Activated naive CD4-positive, alpha-beta T cell treated with anti-CD3 and anti-CD28 coated beads, Interleukin-2, amount 50 U/mL, for 24 hours (primary cell): Measurements from ENCODE around the gene MRPL37.

Experiments
- H3K27ac Mint-ChIP-seq: one replicate; pipeline ENCODE4 v1.8.0; 2021; ENCODE audit warnings: mild to moderate bottlenecking, mixed read lengths
- H3K27me3 Mint-ChIP-seq: one replicate; pipeline ENCODE4 v1.8.0; 2021; ENCODE audit warnings: mixed read lengths
- H3K36me3 Mint-ChIP-seq: one replicate; pipeline ENCODE4 v1.8.0; 2021; ENCODE audit warnings: mixed read lengths
- H3K4me1 Mint-ChIP-seq: one replicate; pipeline ENCODE4 v1.8.0; 2021; ENCODE audit warnings: mixed read lengths
- H3K4me3 Mint-ChIP-seq: one replicate; pipeline ENCODE4 v1.8.0; 2021; ENCODE audit warnings: mild to moderate bottlenecking, mixed read lengths
- H3K9me3 Mint-ChIP-seq: one replicate; pipeline ENCODE4 v1.8.0; 2021; ENCODE audit warnings: mixed read lengths

The MRPL37 gene

DNA sequence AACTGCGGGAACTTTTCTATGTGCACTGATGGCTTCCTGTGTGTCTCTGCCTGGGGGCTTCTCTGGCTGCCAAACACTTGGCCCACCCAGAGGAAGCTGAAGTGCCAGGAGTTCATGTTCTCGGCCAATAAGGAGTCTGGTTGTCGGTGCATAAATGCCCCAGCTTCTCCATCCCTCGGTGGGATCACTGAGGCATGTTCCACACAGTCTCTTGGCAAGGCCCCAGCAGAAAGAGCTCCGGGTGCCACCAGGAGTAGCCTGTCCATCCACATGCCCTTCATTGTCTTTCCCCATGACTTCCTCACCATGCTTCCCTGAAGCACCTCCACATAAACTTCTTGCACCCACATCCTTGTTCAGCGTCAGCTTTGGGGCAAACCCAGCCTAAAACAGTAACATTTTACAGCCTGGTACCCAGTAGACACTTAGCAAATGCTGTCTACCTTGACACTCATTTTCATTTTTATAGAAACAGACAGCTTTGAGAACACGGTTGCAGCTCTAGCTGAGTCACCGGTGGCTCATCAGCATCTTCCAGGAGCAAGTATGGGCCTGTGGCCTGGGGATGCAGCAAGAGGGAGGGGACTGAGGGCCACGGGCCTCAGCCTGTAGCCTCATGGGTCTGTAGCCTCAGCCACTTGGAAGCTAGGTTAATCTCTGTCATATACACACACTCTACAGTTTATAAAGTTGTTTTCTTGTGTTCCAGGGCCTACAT is 32.4 kb upstream of the MRPL37 start:
- no peak overlapping the region for H3K27ac Mint-ChIP-seq
- H3K27me3 Mint-ChIP-seq: no peaks in the 10 kb centered on the region
- no peak overlapping the region for H3K4me3 Mint-ChIP-seq
- H3K36me3 Mint-ChIP-seq: no peaks in the 10 kb centered on the region
- H3K9me3 Mint-ChIP-seq: no peaks in the 10 kb centered on the region
- peaks cover 13% of the 10 kb centered on the region for H3K4me1 Mint-ChIP-seq

GRCh38 chr1:54168206-54168965 is 31.6 kb upstream of the MRPL37 start:
- H3K4me3 Mint-ChIP-seq: no peak overlapping the region
- no peak overlapping the region for H3K27ac Mint-ChIP-seq
- no peaks in the 10 kb centered on the region for H3K9me3 Mint-ChIP-seq
- no peaks in the 10 kb centered on the region for H3K36me3 Mint-ChIP-seq
- no peaks in the 10 kb centered on the region for H3K27me3 Mint-ChIP-seq
- peaks cover 13% of the 10 kb centered on the region for H3K4me1 Mint-ChIP-seq

DNA sequence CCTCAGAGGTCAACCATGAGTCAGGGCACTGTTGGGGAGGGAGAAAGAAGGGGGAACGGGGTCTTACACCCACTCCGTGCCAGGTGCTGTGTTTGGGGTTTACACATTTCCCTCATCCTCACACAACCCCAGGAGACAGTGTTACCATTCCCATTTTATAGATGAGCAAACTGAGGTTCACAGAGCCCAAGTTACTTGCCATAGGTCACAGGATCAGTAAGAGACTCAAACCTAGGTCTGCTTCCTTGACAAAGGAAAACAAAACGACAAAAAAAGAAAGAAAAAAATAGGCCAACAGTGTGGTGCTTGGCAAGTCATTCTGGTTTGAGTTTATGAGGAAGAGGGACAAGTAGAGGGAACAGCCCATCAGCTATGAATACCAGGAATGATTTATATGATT is 30.9 kb upstream of the MRPL37 start:
- Mint-ChIP-seq H3K27ac (no peak overlapping the region), H3K9me3 (no peaks in the 10 kb centered on the region), H3K36me3 (no peaks in the 10 kb centered on the region), H3K4me3 (no peak overlapping the region), H3K27me3 (no peaks in the 10 kb centered on the region), H3K4me1 (peaks cover 13% of the 10 kb centered on the region)

DNA sequence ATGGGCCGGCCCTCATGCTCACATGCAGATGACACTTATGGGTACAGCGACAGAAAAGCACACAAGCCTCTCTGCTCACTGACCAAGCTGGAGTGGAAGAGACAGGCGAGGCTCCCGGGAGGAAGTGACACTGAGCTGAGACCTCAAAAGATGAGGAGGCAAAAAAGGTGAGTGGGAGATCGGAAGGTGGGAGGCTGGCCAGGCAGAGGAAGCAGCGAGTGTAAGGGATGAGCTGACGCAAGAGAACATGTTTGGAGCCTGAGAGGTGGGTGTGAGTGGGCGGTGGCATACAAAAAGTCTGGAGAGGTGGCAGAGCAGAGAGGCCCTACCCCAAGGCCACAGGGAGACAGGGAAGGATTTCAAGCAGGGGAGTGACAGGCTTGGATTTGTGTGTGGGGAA is 29.0 kb upstream of the MRPL37 start:
- H3K27ac Mint-ChIP-seq: no peak overlapping the region

GRCh38 chr1:54171606-54172005 is 28.4 kb upstream of the MRPL37 start:
- H3K27ac Mint-ChIP-seq: no peak overlapping the region
- no peaks in the 10 kb centered on the region for H3K36me3 Mint-ChIP-seq
- peaks cover 13% of the 10 kb centered on the region for H3K4me1 Mint-ChIP-seq
- no peak overlapping the region for H3K4me3 Mint-ChIP-seq
- H3K27me3 Mint-ChIP-seq: no peaks in the 10 kb centered on the region
- no peaks in the 10 kb centered on the region for H3K9me3 Mint-ChIP-seq

More for the DNA sequence above, 29.0 kb upstream of the MRPL37 start:
- Mint-ChIP-seq H3K36me3 (no peaks in the 10 kb centered on the region), H3K4me1 (peaks cover 13% of the 10 kb centered on the region), H3K4me3 (no peak overlapping the region), H3K27me3 (no peaks in the 10 kb centered on the region), H3K9me3 (no peaks in the 10 kb centered on the region)

DNA sequence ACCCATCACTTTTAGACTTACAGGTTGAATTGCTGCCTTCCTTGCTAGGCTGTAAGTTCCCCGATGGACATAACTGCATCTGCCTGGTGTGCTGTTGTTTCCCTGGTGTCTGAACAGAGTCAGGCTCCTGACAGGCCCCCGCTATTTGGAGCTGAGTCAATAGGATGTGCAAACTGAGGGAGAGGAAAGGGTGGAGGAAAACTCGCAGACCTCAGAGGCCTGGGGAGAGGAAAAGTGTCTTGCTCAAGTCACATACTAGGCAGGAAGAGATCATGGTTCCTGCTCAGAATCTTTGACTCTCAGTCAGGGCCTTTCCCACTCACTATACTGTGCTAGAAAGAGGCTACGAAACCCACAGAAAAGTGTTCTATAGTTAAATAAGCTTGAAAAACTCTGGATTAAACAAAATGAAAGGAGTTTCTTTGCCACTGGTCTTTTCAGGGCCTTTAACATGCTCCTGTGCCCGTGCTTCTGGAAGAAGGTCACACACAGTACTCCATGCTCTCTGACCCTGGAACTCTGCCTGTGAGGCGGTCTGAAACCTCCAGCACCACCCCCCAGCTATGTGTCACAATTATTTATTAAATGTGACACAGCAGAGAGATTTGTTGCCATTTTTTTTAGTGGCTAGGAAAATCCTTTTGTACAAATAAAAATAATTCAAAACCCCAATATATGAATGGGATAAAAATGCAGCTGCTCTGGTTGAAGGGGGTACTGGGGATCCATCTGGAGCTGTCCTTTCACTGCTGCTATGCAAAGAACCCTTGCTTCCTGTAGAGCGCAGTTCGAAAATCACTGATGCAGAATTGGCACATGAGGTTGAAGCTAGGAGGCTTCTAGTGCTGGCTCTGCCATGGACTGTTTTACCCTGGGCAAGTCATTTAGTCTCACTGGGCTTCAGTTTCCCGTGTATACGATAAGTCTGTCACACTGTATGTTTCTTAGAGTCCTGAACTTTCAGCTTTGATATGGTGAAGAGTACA is 27.1 kb upstream of the MRPL37 start:
- Mint-ChIP-seq H3K27me3 (no peaks in the 10 kb centered on the region), H3K4me3 (no peak overlapping the region), H3K36me3 (no peaks in the 10 kb centered on the region), H3K4me1 (peaks cover 13% of the 10 kb centered on the region), H3K27ac (no peak overlapping the region), H3K9me3 (no peaks in the 10 kb centered on the region)

GRCh38 chr1:54173681-54174080 is 26.3 kb upstream of the MRPL37 start:
- Mint-ChIP-seq H3K27me3 (no peaks in the 10 kb centered on the region), H3K27ac (no peak overlapping the region), H3K4me3 (no peak overlapping the region), H3K36me3 (no peaks in the 10 kb centered on the region), H3K4me1 (peaks cover 13% of the 10 kb centered on the region), H3K9me3 (no peaks in the 10 kb centered on the region)

DNA sequence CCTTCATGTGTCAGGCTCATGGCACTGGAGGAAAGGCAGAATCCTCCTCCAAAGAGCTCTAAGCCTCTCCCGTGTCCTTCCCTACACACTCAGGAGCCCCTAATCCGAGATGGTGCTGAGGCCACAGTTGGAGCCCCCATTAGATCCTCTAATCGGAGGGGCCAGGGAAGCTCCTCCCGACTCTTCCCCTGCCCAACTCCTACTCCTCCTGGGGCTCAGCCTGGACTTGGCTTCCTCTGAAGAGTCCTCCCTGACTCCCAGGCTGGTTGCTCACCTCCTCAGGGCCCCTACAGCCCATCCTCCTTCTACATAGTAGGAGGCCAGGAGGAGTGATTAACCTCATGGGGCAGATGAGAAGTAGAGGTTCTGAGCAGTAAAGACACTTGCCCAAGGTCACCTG is 25.9 kb upstream of the MRPL37 start:
- Mint-ChIP-seq H3K27ac (no peak overlapping the region), H3K9me3 (no peaks in the 10 kb centered on the region), H3K4me3 (no peak overlapping the region), H3K36me3 (no peaks in the 10 kb centered on the region), H3K27me3 (no peaks in the 10 kb centered on the region), H3K4me1 (peaks cover 13% of the 10 kb centered on the region)

DNA sequence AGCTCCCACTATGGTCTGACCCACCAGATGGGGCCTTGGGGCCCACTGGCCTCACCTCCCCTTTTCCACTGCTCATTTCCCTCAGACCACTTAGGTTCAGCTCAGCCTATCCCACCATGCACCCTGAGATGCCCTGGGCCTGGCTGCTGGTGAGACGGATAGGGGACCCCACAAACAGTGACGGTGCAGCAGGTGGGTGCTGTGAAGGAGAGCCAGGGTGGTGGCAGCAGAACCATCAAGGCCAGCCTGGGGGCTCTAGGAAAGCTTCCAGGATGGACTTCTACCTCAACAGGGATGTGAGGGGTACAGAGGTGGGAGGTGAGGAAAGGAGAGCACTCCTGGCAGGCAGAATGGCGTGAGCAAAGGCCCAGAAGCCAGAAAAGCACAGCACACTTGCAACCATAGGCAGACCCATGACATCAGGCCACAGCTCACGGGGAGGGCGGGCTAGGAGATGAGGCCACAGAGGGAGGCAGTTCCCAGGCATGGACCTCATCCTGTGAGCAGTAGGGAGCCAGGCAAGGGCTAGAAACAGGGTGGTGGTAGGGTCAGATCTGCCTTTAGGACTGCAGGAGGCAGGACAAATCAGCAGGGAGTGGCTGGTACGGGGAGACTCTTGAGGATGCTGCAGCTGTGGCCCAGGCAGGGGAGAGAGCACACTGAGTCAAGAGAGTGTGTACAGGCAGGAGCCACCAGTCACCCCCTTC is 23.2 kb upstream of the MRPL37 start:
- Mint-ChIP-seq H3K27ac (no peak overlapping the region), H3K4me3 (no peak overlapping the region)

GRCh38 chr1:54177726-54178125 is 22.2 kb upstream of the MRPL37 start:
- no peaks in the 10 kb centered on the region for H3K4me1 Mint-ChIP-seq
- no peak overlapping the region for H3K4me3 Mint-ChIP-seq
- no peaks in the 10 kb centered on the region for H3K27me3 Mint-ChIP-seq
- H3K9me3 Mint-ChIP-seq: no peaks in the 10 kb centered on the region
- H3K27ac Mint-ChIP-seq: no peak overlapping the region
- H3K36me3 Mint-ChIP-seq: peaks cover 2% of the 10 kb centered on the region

More for the DNA sequence above, 23.2 kb upstream of the MRPL37 start:
- Mint-ChIP-seq H3K27me3 (no peaks in the 10 kb centered on the region), H3K36me3 (peaks cover 2% of the 10 kb centered on the region), H3K4me1 (no peaks in the 10 kb centered on the region), H3K9me3 (no peaks in the 10 kb centered on the region)

DNA sequence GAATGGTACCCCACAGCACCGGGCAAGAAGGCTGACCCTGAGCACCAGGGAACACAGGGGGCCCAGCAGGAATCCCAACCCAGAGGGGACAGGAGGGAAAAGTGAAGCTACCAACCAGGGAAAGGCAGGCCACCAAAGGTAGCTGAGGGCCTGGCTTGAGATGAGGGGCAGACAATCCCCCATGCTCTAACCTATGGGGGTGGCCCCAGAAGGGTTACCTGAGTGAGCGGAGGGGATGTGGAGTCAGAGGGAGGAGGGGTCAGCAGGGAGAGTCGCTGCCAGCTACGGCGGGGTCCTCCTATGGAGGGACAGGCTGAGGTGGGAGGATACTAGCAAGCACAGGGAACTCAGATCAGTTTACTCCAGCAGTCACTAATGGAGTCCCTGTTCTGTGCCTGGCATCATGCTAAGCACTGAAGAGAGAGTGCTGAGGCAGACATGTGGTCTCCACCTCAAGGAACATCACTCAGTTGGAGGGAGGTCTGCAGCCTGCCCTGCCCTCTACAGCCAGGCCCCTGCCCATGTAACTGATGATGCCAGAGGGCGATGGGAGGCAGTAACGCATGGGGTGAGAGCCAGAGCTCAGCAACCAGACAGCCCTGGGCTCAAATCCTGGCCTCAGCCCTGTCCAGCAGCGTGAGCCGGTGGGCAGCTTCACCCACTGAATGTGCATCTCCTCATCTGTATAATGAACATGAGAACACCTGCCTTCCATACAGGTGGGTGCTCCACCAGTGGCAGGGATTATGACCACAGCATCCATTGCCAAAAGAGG is 21.5 kb upstream of the MRPL37 start:
- no peak overlapping the region for H3K27ac Mint-ChIP-seq
- H3K4me3 Mint-ChIP-seq: no peak overlapping the region
- H3K9me3 Mint-ChIP-seq: no peaks in the 10 kb centered on the region
- H3K27me3 Mint-ChIP-seq: no peaks in the 10 kb centered on the region
- H3K36me3 Mint-ChIP-seq: peaks cover 4% of the 10 kb centered on the region
- no peaks in the 10 kb centered on the region for H3K4me1 Mint-ChIP-seq

- Mint-ChIP-seq H3K4me3 (no peak overlapping the region), H3K4me1 (no peaks in the 10 kb centered on the region), H3K27ac (no peak overlapping the region), H3K27me3 (no peaks in the 10 kb centered on the region), H3K36me3 (peaks cover 8% of the 10 kb centered on the region), H3K9me3 (no peaks in the 10 kb centered on the region)
Measured at GRCh38 chr1:54180701-54181360, 19.1 kb upstream of the MRPL37 start.

DNA sequence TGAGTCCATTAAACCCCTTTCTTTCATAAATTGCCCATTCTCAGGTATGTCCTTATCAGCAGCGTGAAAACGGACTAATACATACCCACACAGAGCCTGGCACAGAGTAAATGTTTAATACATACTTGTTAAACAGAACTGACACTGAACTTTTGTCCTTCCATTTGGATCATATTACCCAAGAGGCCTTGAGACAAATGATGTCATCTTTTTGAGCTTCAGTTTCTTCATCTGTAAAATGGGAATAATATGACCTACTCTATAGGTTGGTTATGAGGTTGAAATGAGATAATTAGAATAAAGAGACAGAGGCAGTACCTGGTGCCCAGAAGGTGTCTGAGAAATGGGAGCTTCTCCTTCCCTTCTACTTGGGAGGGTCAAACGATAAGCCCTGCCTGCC is 13.9 kb upstream of the MRPL37 start:
- Mint-ChIP-seq H3K4me1 (no peaks in the 10 kb centered on the region), H3K27ac (no peak overlapping the region), H3K27me3 (no peaks in the 10 kb centered on the region), H3K36me3 (peaks cover 20% of the 10 kb centered on the region), H3K4me3 (no peak overlapping the region), H3K9me3 (no peaks in the 10 kb centered on the region)

DNA sequence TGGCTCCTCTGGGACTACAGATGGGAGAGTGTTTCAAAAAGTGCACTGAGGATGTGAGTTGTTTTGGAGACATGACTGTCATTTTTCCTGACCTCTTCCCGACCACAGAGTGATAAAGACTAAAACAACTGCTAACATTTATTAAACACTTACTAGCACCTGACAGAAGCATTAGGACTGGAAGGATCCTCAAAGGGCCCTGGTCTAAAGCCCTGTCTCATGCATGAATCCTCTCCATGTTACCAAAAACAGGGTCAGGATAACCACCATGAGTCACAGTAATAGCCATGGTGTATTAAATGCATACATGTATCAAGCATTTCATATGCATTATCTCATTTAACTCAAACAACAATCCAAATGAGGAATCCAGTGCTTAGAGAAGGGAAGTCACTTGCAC is 11.7 kb upstream of the MRPL37 start:
- no peaks in the 10 kb centered on the region for H3K9me3 Mint-ChIP-seq
- H3K36me3 Mint-ChIP-seq: peaks cover 22% of the 10 kb centered on the region
- no peaks in the 10 kb centered on the region for H3K4me1 Mint-ChIP-seq
- H3K4me3 Mint-ChIP-seq: no peak overlapping the region
- H3K27ac Mint-ChIP-seq: no peak overlapping the region
- no peaks in the 10 kb centered on the region for H3K27me3 Mint-ChIP-seq
